GM12864 (cell line): ENCODE measurements around the gene LAMA2.

ENCODE experiments used
- DNase-seq: peaks from one replicate; pipeline ENCODE4 v3.0.0-alpha.2; 2011; ENCODE audit warnings: low read depth
- H3K4me3 ChIP-seq: 2 replicates; pipeline ENCODE4 v1.5.1; 2011; ENCODE audit warnings: mild to moderate bottlenecking, low read depth, low read length, control low read depth
- CTCF ChIP-seq: IDR thresholded peaks from 2 replicates; pipeline ENCODE4 v1.5.1; 2011; ENCODE audit warnings: low read depth, mild to moderate bottlenecking, moderate library complexity, low read length, control low read depth, inconsistent platforms; ENCODE audit errors: missing control alignments

Gene LAMA2

DNA sequence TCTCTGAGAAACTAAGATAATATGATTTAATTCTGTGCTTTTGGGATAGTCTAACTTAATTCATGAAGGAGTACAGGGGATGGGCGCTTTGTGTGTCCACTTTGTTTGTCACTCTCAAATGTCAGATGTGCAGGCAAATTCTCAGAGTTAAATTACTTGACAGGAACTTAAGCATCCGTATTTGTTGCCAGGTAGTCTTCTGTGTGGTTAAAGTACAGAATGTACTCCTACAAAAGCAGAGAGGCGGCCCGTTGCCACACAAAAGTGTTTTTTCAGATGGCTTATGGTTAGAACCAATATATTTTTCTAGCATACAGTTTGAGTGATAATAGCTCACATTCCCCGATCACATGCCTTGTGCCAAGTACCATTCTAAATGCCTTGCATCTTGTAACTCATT is 234.4 kb downstream of the LAMA2 start:
- no peak for DNase-seq
- H3K4me3 ChIP-seq: no peak overlapping the region
- TF ChIP-seq CTCF: no peak

- DNase-seq: no peak
- TF ChIP-seq CTCF: no peak
- no peak overlapping the region for H3K4me3 ChIP-seq
Observed at GRCh38 chr6:129120856-129121638, 238.1 kb downstream of the LAMA2 start.

DNA sequence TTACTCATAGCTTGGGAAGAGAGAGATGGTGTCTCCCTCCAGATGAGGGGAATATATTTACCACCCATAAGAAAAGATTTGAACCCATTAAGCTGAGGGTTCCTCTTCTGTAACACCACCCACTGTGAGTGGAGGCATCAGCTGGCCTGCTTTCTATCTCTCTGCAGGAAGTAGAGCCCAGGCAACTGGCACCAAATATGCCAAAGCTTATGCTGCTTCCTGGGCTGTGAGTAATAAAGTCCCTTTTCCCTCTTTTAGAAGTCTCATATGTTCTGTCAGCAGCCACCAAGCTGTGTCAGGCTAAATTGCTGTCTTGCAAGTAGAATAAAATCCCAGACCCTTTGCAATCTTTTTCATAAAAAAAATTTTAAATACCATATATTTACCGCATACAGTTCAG is 241.4 kb downstream of the LAMA2 start:
- H3K4me3 ChIP-seq: no peak overlapping the region
- no peak for TF ChIP-seq CTCF
- no peak for DNase-seq

DNA sequence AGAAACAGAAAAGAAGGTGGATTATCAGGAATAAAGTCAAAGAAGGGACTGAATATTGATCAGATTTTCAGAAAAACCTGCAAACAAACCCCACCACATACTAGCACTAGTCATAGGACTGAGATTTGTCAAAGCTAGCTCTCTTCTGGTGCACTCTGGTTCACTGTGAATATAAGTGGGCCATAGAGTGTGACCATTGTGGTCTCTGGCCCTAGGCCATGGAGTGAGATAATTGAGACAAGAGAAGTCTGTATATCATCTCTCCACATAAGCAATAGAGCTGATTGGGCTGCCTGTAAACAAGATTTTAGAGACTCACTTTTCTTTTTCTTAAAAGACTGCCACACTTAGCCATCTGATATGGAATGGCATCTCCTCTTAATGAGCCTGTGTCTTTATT is 247.2 kb downstream of the LAMA2 start:
- no peak overlapping the region for H3K4me3 ChIP-seq
- no peak for TF ChIP-seq CTCF

GRCh38 chr6:129130959-129131681 is 248.2 kb downstream of the LAMA2 start:
- DNase-seq: no peak
- no peak overlapping the region for H3K4me3 ChIP-seq
- no peak for TF ChIP-seq CTCF

More for the DNA sequence above, 247.2 kb downstream of the LAMA2 start:
- no peak for DNase-seq

GRCh38 chr6:129133770-129134192 is 250.8 kb downstream of the LAMA2 start:
- no peak overlapping the region for H3K4me3 ChIP-seq
- DNase-seq: no peak
- TF ChIP-seq CTCF: no peak
